ENCODE results near the gene SERINC1. TPM values are rescaled to one million over a fixed set of nuclear protein-coding genes. Genes with fewer than 3 reads are reported as not detected.

The SERINC1 gene
- total RNA-seq, 1 donor from 2014 or later = 746 TPM

- DNase-seq (ENCODE audit: low spot score in 2 of 2) = no peak
- no peak for FAIRE-seq
Observed at GRCh38 chr6:122438975-122439374, 32.6 kb downstream of the SERINC1 start.

GRCh38 chr6:122432816-122433215, 38.8 kb downstream of the SERINC1 start:
- no peak for DNase-seq (ENCODE audit: low spot score in 2 of 2)
- no peak for FAIRE-seq

GRCh38 chr6:122431780-122432179, 39.8 kb downstream of the SERINC1 start:
- FAIRE-seq = no peak
- DNase-seq (ENCODE audit: low spot score in 2 of 2) = no peak

- no peak for FAIRE-seq
- no peak for DNase-seq (ENCODE audit: low spot score in 2 of 2)
Observed at GRCh38 chr6:122429323-122429722, 42.3 kb downstream of the SERINC1 start.

- DNase-seq (ENCODE audit: low spot score in 2 of 2) (no peak), FAIRE-seq (no peak)
Observed at GRCh38 chr6:122428781-122429180, 42.8 kb downstream of the SERINC1 start.

- no peak for DNase-seq (ENCODE audit: low spot score in 2 of 2)
Observed at GRCh38 chr6:122426597-122426996, 45.0 kb downstream of the SERINC1 start.

GRCh38 chr6:122423734-122424133, 47.9 kb downstream of the SERINC1 start:
- FAIRE-seq (no peak), DNase-seq (ENCODE audit: low spot score in 2 of 2) (no peak)

More at GRCh38 chr6:122426597-122426996, 45.0 kb downstream of the SERINC1 start:
- FAIRE-seq = no peak

GRCh38 chr6:122422614-122423267, 48.9 kb downstream of the SERINC1 start:
- DNase-seq (ENCODE audit: low spot score in 2 of 2) (no peak), FAIRE-seq (no peak)

- FAIRE-seq = no peak
- no peak for DNase-seq (ENCODE audit: low spot score in 2 of 2)
Observed at GRCh38 chr6:122422003-122422402, 49.6 kb downstream of the SERINC1 start.

GRCh38 chr6:122416825-122417224, 54.8 kb downstream of the SERINC1 start:
- FAIRE-seq (no peak), DNase-seq (ENCODE audit: low spot score in 2 of 2) (no peak)

GRCh38 chr6:122412001-122412400, 59.6 kb downstream of the SERINC1 start:
- FAIRE-seq = no peak
- no peak for DNase-seq (ENCODE audit: low spot score in 2 of 2)

- FAIRE-seq (no peak), DNase-seq (ENCODE audit: low spot score in 2 of 2) (no peak)
Observed at GRCh38 chr6:122408702-122409458, 62.7 kb downstream of the SERINC1 start.

- FAIRE-seq = peak; percentile 52
Observed at GRCh38 chr6:122408240-122408639, 63.4 kb downstream of the SERINC1 start.

GRCh38 chr6:122407712-122408111, 63.9 kb downstream of the SERINC1 start:
- DNase-seq (ENCODE audit: low spot score in 2 of 2) (no peak), FAIRE-seq (no peak)

More at GRCh38 chr6:122408240-122408639, 63.4 kb downstream of the SERINC1 start:
- DNase-seq (ENCODE audit: low spot score in 2 of 2) = no peak

- DNase-seq (ENCODE audit: low spot score in 2 of 2) = no peak
- FAIRE-seq = no peak
Observed at GRCh38 chr6:122406187-122406586, 65.4 kb downstream of the SERINC1 start.

- FAIRE-seq = no peak
- DNase-seq (ENCODE audit: low spot score in 2 of 2) = no peak
Observed at GRCh38 chr6:122405417-122405816, 66.2 kb downstream of the SERINC1 start.

GRCh38 chr6:122404444-122404843, 67.2 kb downstream of the SERINC1 start:
- no peak for FAIRE-seq

GRCh38 chr6:122401104-122401503, 70.5 kb downstream of the SERINC1 start:
- DNase-seq (ENCODE audit: low spot score in 2 of 2) = no peak
- FAIRE-seq = no peak

More at GRCh38 chr6:122404444-122404843, 67.2 kb downstream of the SERINC1 start:
- DNase-seq (ENCODE audit: low spot score in 2 of 2) = no peak

GRCh38 chr6:122400462-122401089, 71.0 kb downstream of the SERINC1 start:
- no peak for DNase-seq (ENCODE audit: low spot score in 2 of 2)
- no peak for FAIRE-seq

- no peak for DNase-seq (ENCODE audit: low spot score in 2 of 2)
- no peak for FAIRE-seq
Observed at GRCh38 chr6:122400121-122400450, 71.5 kb downstream of the SERINC1 start.

- FAIRE-seq (no peak), DNase-seq (ENCODE audit: low spot score in 2 of 2) (peak; percentile 89 to 90)
Observed at GRCh38 chr6:122399348-122400120, 72.1 kb downstream of the SERINC1 start, which contains the start of gene HSF2. TSS of gene HSF2 (plus strand) at chr6:122399652. CDS start at chr6:122399738, 86 bp downstream.

Data from frontal cortex (tissue), 4 donors.